ENCODE measurements around the gene STK16. TPM values are rescaled to one million over a fixed set of nuclear protein-coding genes. Genes with fewer than 3 reads are reported as not detected.

Gene STK16
- total RNA-seq, 4 donors from 2014 or later, result 10.9 to 22.9 (median 16.1) TPM

DNA sequence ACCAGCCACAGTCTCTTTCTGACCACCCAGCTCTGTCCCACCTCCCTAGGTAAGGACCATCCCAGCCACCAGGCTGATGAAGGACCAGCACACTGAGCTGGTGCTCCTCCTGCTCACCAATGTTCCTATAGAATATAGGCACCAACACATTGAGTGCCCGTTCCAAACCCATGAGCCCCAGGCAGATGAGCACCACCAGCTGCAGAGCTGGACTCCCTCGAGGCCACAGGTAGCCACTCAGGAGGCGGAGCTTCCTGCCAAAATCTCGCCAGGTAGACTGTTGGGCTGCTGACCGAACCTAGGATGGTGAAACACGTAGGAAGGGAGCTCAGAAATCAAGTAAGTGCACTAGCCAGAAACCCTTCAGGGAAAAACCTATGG lies 28.8 kb upstream of the STK16 start:
- peaks cover 60% of the 10 kb centered on the region for H3K36me3 ChIP-seq
- no peak for DNase-seq (ENCODE audit: low spot score in 2 of 2)
- no peaks in the 10 kb centered on the region for H3K9me3 ChIP-seq
- 100% methylated on average over 4 of the region's 6 CpGs for WGBS
- no peak overlapping the region for H3K4me3 ChIP-seq
- H3K4me1 ChIP-seq, result peaks cover 35% of the 10 kb centered on the region
- no peaks in the 10 kb centered on the region for H3K27me3 ChIP-seq
- no peak for TF ChIP-seq POLR2A (IDR thresholded peaks at IDR 0.05)
- no peak for TF ChIP-seq EP300 (IDR thresholded peaks at IDR 0.05)
- TF ChIP-seq, protein P1, sequence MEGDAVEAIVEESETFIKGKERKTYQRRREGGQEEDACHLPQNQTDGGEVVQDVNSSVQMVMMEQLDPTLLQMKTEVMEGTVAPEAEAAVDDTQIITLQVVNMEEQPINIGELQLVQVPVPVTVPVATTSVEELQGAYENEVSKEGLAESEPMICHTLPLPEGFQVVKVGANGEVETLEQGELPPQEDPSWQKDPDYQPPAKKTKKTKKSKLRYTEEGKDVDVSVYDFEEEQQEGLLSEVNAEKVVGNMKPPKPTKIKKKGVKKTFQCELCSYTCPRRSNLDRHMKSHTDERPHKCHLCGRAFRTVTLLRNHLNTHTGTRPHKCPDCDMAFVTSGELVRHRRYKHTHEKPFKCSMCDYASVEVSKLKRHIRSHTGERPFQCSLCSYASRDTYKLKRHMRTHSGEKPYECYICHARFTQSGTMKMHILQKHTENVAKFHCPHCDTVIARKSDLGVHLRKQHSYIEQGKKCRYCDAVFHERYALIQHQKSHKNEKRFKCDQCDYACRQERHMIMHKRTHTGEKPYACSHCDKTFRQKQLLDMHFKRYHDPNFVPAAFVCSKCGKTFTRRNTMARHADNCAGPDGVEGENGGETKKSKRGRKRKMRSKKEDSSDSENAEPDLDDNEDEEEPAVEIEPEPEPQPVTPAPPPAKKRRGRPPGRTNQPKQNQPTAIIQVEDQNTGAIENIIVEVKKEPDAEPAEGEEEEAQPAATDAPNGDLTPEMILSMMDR (IDR thresholded peaks at IDR 0.05), result no peak
- no peak for TF ChIP-seq POLR2AphosphoS5 (IDR thresholded peaks at IDR 0.05)
- H3K27ac ChIP-seq, result no peak overlapping the region

DNA sequence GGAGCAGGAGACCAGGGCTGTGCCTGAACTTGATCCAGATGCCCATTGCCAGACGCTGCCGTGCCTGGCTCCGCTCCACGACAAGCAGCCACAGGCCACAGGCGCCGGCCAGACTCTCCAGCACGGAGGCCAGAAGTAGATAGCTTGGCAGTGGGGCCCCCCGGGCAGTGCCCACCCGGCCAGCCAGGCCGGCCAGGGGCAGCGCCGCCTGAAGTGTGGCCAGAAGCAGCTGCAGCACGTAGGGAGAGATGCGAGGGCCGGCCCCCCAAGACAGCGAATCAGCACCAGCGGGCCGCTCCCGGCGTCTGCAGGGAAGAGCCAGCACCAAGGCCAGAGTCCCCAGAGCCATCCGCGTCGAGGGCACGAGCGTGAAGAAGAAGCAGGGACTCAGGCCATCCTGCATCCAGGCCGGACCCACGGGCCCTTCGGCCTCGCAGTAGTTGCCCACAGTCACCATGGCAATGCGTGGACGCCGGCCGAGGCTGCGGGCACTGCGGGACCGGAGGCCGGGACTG lies 27.0 kb upstream of the STK16 start:
- Histone ChIP-seq H3K36me3 (peaks cover 63% of the 10 kb centered on the region), H3K4me3 (peak overlapping the region; percentile 68), H3K27ac (peak overlapping the region; percentile 88), H3K4me1 (peaks cover 35% of the 10 kb centered on the region), H3K27me3 (no peaks in the 10 kb centered on the region), H3K9me3 (no peaks in the 10 kb centered on the region)
- WGBS, result 0% methylated on average over 12 of the region's 37 CpGs
- TF ChIP-seq POLR2A (IDR thresholded peaks at IDR 0.05), result no peak
- TF ChIP-seq, protein P1 (IDR thresholded peaks at IDR 0.05), result no peak
- TF ChIP-seq POLR2AphosphoS5 (IDR thresholded peaks at IDR 0.05), result no peak
- no peak for TF ChIP-seq EP300 (IDR thresholded peaks at IDR 0.05)
- DNase-seq (ENCODE audit: low spot score in 2 of 2), result peak; percentile 82 to 86

DNA sequence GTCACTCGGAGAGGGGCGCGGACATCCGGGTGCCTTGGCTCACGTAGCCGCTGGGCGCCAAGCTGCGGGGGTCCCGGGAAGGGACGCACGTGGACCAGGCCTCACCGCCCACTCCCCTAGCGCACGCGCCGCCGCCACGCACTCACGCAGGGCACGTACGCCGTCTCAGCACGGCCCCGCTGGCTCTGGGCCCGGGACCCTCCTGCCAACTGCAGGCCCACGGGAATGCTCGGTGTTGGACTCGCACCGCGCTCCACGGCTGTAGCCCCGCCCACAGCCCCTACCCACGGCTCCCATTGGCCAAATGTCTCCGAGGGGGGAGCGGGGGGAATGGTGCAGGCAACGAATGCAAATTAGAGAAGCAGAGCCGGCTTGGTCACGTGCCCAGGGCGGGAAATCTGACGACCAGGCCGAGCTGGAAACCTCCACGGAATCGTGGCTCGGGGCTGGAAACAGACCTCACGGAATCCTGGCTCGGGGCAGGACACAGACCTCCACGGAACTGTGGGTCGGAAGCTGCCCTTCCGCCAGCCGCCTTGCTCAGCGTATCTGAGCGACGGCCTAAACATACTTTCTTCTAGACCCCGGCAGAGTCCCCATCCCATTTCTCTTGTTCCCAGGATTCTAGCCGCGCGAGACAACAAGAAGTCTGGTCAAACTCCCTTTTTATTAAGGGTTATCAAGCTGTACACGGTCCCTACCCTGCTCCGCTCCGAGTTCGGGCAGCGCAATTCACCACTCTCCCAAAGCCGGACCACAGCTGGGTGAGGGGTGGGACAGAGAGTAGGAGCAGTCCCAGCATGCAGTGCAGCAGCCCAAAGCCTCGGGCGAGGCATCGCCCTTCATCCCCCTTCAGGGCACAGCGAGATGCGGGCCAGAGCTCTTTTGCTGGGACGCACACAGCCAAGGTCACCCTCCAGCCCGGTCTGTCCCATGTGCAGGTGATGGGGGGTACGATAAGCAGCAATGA lies 26.3 kb upstream of the STK16 start, which contains the start of gene ABCB6:
ABCB6 (minus strand) TSS at position 227 of the 970 bp plus-strand sequence. CDS start 285 bp downstream, outside the sequence.
- peak; percentile 98 for DNase-seq (ENCODE audit: low spot score in 2 of 2)
- peak within 1 kb of the TSS; percentile 68 for H3K4me3 ChIP-seq
- peaks cover 64% of the 10 kb centered on the region for H3K36me3 ChIP-seq
- no peaks in the 10 kb centered on the region for H3K9me3 ChIP-seq
- no peaks in the 10 kb centered on the region for H3K27me3 ChIP-seq
- 21% methylated on average over 15 of the region's 71 CpGs for WGBS
- peaks cover 35% of the 10 kb centered on the region for H3K4me1 ChIP-seq
- TF ChIP-seq EP300 (IDR thresholded peaks at IDR 0.05) (no peak), POLR2AphosphoS5 (IDR thresholded peaks at IDR 0.05) (peak in 1 of 3 donors; percentile 28)
- TF ChIP-seq, protein P1 (IDR thresholded peaks at IDR 0.05), result no peak
- H3K27ac ChIP-seq, result peak within 1 kb of the TSS; percentile 88

DNA sequence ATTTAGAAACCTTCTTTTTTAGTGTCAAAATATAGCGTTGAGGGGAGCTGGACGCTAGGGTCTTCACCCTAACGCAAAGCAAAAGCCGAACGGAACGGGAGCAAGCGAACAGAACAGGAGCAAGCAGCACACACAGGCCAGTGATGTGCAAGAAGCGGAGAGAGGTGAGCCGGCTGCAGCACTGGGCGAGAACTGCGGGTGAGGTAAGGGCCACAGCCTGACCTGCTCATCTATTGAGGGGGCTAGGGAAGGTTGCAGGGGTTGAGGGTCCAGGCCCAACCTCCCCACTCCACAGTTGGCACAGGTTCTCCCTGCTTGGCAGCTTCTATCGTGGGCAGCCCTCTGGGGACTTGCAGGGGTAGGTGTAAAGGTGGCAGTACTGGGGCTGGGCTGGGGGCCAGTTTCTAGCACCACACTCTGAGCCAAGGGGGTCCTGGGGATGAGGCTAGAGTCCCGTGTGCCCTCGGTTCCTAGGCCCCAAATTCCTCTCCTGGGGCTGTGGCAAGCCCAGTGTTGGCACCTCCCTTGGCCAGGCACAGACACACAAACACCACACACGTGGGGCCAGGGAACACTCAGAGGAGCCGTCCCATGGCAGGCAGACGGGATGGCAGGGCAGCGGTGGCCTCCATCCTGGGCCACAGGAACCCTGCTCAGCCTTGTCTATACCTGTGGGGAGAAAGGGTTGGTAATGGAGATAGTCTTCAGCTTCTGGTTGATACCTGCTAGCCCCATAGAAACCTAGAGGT lies 25.3 kb upstream of the STK16 start:
- H3K4me1 ChIP-seq, result peaks cover 35% of the 10 kb centered on the region
- no peak overlapping the region for H3K27ac ChIP-seq
- TF ChIP-seq, protein P1 (IDR thresholded peaks at IDR 0.05), result no peak
- TF ChIP-seq EP300 (IDR thresholded peaks at IDR 0.05) (no peak), POLR2AphosphoS5 (IDR thresholded peaks at IDR 0.05) (no peak), POLR2A (IDR thresholded peaks at IDR 0.05) (no peak)
- no peak overlapping the region for H3K4me3 ChIP-seq
- WGBS, result 90% methylated on average over 17 of the region's 18 CpGs
- no peaks in the 10 kb centered on the region for H3K9me3 ChIP-seq
- peaks cover 65% of the 10 kb centered on the region for H3K36me3 ChIP-seq
- no peak for DNase-seq (ENCODE audit: low spot score in 2 of 2)
- H3K27me3 ChIP-seq, result no peaks in the 10 kb centered on the region

Measured in suprapubic skin (tissue), 4 donors.